Liver (tissue), 3 donors: Measurements from ENCODE around the gene TRABD.

Experiments
- EGR1 ChIP-seq, 2 donors: IDR thresholded peaks; 2 replicates each; pipeline ENCODE4 v1.6.1; 2016 to 2018; ENCODE audit warnings: antibody characterized with exemption in 2 of 2, low read depth in 2 of 2
- GABPA ChIP-seq, 2 donors: IDR thresholded peaks in 1 of 2; conservative IDR thresholded peaks in 1 of 2; 2 replicates each; pipeline ENCODE4 v1.6.1; 2016; ENCODE audit warnings: antibody characterized with exemption in 2 of 2, mild to moderate bottlenecking in 1 of 2, moderate library complexity in 1 of 2
- HNF4A ChIP-seq, 2 donors: conservative IDR thresholded peaks; 2 replicates each; pipeline ENCODE4 v1.6.1; 2016; ENCODE audit warnings: antibody characterized with exemption in 2 of 2, mild to moderate bottlenecking in 2 of 2
- JUND ChIP-seq, 2 donors: IDR thresholded peaks; 2 replicates each; pipeline ENCODE4 v1.6.1; 2016; ENCODE audit warnings: antibody characterized with exemption in 2 of 2
- RAD21 ChIP-seq, 2 donors: IDR thresholded peaks; 2 replicates each; pipeline ENCODE4 v1.6.1; 2016; ENCODE audit warnings: antibody characterized with exemption in 2 of 2, mild to moderate bottlenecking in 2 of 2
- REST ChIP-seq: IDR thresholded peaks from 2 replicates; pipeline ENCODE4 v1.6.1; 2016; ENCODE audit warnings: antibody characterized with exemption, mild to moderate bottlenecking
- SP1 ChIP-seq: IDR thresholded peaks from 2 replicates; pipeline ENCODE4 v1.6.1; 2018; ENCODE audit warnings: antibody characterized with exemption, mild to moderate bottlenecking
- TAF1 ChIP-seq: conservative IDR thresholded peaks from 2 replicates; pipeline ENCODE4 v1.6.1; 2016; ENCODE audit warnings: antibody characterized with exemption, mild to moderate bottlenecking
- YY1 ChIP-seq: IDR thresholded peaks from 2 replicates; pipeline ENCODE4 v1.6.1; 2016; ENCODE audit warnings: antibody characterized with exemption, mild to moderate bottlenecking
- TF ChIP-seq, protein P1 (sequence below): fragments of 150-350 bp; IDR thresholded peaks from 2 replicates; pipeline ENCODE4 v1.5.1; 2017; ENCODE audit warnings: improper control_type of control experiment, low read depth, low read length; ENCODE audit not compliant: missing input control
- TF ChIP-seq, protein P2 (sequence below): IDR thresholded peaks from 2 replicates; pipeline ENCODE4 v1.6.1; 2016; ENCODE audit warnings: antibody characterized with exemption
- donor health status: healthy.
- donor health status: healthy.

- TF ChIP-seq, protein P1, sequence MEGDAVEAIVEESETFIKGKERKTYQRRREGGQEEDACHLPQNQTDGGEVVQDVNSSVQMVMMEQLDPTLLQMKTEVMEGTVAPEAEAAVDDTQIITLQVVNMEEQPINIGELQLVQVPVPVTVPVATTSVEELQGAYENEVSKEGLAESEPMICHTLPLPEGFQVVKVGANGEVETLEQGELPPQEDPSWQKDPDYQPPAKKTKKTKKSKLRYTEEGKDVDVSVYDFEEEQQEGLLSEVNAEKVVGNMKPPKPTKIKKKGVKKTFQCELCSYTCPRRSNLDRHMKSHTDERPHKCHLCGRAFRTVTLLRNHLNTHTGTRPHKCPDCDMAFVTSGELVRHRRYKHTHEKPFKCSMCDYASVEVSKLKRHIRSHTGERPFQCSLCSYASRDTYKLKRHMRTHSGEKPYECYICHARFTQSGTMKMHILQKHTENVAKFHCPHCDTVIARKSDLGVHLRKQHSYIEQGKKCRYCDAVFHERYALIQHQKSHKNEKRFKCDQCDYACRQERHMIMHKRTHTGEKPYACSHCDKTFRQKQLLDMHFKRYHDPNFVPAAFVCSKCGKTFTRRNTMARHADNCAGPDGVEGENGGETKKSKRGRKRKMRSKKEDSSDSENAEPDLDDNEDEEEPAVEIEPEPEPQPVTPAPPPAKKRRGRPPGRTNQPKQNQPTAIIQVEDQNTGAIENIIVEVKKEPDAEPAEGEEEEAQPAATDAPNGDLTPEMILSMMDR, result no peak
- TF ChIP-seq HNF4A (conservative IDR thresholded peaks at IDR 0.05), result no peak
- TF ChIP-seq TAF1, result no peak
- TF ChIP-seq SP1, result no peak
- TF ChIP-seq GABPA (IDR thresholded peaks at IDR 0.05 in 1 of 2, conservative IDR thresholded peaks at IDR 0.05 in 1 of 2), result no peak
- no peak for TF ChIP-seq REST
- TF ChIP-seq EGR1 (IDR thresholded peaks at IDR 0.05; ENCODE audit: low read depth in 2 of 2), result no peak
- TF ChIP-seq, protein P2, sequence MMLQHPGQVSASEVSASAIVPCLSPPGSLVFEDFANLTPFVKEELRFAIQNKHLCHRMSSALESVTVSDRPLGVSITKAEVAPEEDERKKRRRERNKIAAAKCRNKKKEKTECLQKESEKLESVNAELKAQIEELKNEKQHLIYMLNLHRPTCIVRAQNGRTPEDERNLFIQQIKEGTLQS, result no peak
- no peak for TF ChIP-seq YY1
- TF ChIP-seq RAD21 (IDR thresholded peaks at IDR 0.05), result no peak
- no peak for TF ChIP-seq JUND (IDR thresholded peaks at IDR 0.05)
Measured at GRCh38 chr22:50226875-50227165, 41.1 kb downstream of the TRABD start.
